K562 (cell line): Measurements from ENCODE around the gene WWC2. TPM values are rescaled to one million over a fixed set of nuclear protein-coding genes. Genes with fewer than 3 reads are reported as not detected.

Experiments
- ATAC-seq: fragments of 200-7000 bp; cut with Tn5 transposase; 3 replicates; pipeline ENCODE4 v1.9.1; 2020; ENCODE audit warnings: moderate library complexity
- BruUV-seq: library from RNA; stranded (reverse); fragments of 400-500 nt; replicated peaks from 2 replicates; lab custom pipeline; 2021; lab: Mats Ljungman, UMichigan
- CTCF ChIA-PET: fragments of 300-600 bp; formaldehyde crosslinking; extraction: SDS; loops from one replicate; lab custom pipeline; 2021; ENCODE audit warnings: low intra/inter-chr PET ratio; lab: Yijun Ruan, JAX
- POLR2A ChIA-PET: fragments of 300-600, 350-650 bp; sonication (Branson Sonifier 250); formaldehyde crosslinking; extraction: SDS; loops from one replicate; lab custom pipeline; 2021; ENCODE audit warnings: antibody characterized with exemption, inconsistent platforms; lab: Yijun Ruan, JAX
- DNase-seq, 4 experiments: peaks; one replicate each; pipeline versions ENCODE4 v3.0.0 to v3.0.0-alpha.2; 2011 to 2018; ENCODE audit warnings: low spot score in 3 of 4, mixed read lengths in 3 of 4; ENCODE audit errors: extremely low read depth in 1 of 4
- FAIRE-seq: peaks from 2 replicates; lab custom pipeline; 2011; peaks lifted over from hg19 to GRCh38; lab: Jason Lieb, UNC
- H2AFZ ChIP-seq: 2 replicates; pipeline ENCODE4 v1.6.0; 2011; ENCODE audit warnings: low read depth, low read length, control low read depth, inconsistent platforms
- H3K27ac ChIP-seq: fragments of 200-600 bp; 3 replicates; pipeline ENCODE4 v1.8.0; 2011; ENCODE audit warnings: low read depth, mild to moderate bottlenecking, control low read depth, inconsistent platforms, low read length, moderate library complexity, mixed read lengths; ENCODE audit errors: extremely low read depth
- H3K27me3 ChIP-seq, 2 experiments: fragments of 300-600 bp in 1 of 2; 2 replicates in 1 of 2; 3 replicates in 1 of 2; pipeline versions ENCODE4 v1.6.0 to v1.8.0; 2011; ENCODE audit warnings: inconsistent platforms in 2 of 2, low read length in 2 of 2, mild to moderate bottlenecking in 1 of 2, mixed read lengths in 1 of 2, moderate library complexity in 1 of 2; ENCODE audit not compliant: control insufficient read depth in 2 of 2, insufficient read depth in 2 of 2
- H3K36me3 ChIP-seq: fragments of 300-600 bp; 3 replicates; pipeline ENCODE4 v1.8.0; 2011; ENCODE audit warnings: mild to moderate bottlenecking, low read length, inconsistent platforms; ENCODE audit not compliant: control insufficient read depth, insufficient read depth
- H3K4me1 ChIP-seq, 2 experiments: fragments of 200-600 bp in 1 of 2; replicated peaks in 1 of 2; 2 replicates in 1 of 2; 3 replicates in 1 of 2; pipeline versions ENCODE4 v1.5.1 to v1.8.0; 2011; ENCODE audit warnings: inconsistent platforms in 2 of 2, low read length in 2 of 2, mild to moderate bottlenecking in 1 of 2, mixed read lengths in 1 of 2, moderate library complexity in 1 of 2; ENCODE audit not compliant: control insufficient read depth in 2 of 2, insufficient read depth in 2 of 2
- H3K4me2 ChIP-seq: 2 replicates; pipeline ENCODE4 v1.6.1; 2011; ENCODE audit warnings: low read length, control low read depth, inconsistent platforms, mixed read lengths; ENCODE audit not compliant: insufficient read depth
- H3K4me3 ChIP-seq: fragments of 200-600 bp; sonication (generic), shearing (Covaris generic); 2 replicates; pipeline ENCODE4 v1.5.1; 2016; ENCODE audit warnings: control low read depth, inconsistent platforms
- H3K79me2 ChIP-seq: fragments of 200-600 bp; 3 replicates; pipeline ENCODE4 v1.8.0; 2011; ENCODE audit warnings: low read length, inconsistent platforms; ENCODE audit not compliant: control insufficient read depth, insufficient read depth
- H3K9ac ChIP-seq, 2 experiments: 2 replicates each; pipeline versions ENCODE4 v1.6.0 to v1.6.1; 2011; ENCODE audit warnings: low read depth in 2 of 2, low read length in 2 of 2, control low read depth in 1 of 2, inconsistent platforms in 1 of 2, mild to moderate bottlenecking in 1 of 2, mixed read lengths in 1 of 2; ENCODE audit not compliant: insufficient read depth in 1 of 2
- H3K9me1 ChIP-seq: one replicate; pipeline ENCODE4 v1.6.0; 2011; ENCODE audit warnings: inconsistent platforms, mild to moderate bottlenecking, low read length, moderate library complexity; ENCODE audit not compliant: control insufficient read depth, insufficient read depth
- H3K9me3 ChIP-seq: replicated peaks from 2 replicates; pipeline ENCODE4 v1.5.1; 2011; ENCODE audit warnings: low read depth, low read length, inconsistent platforms; ENCODE audit not compliant: control insufficient read depth, insufficient read depth
- H4K20me1 ChIP-seq: replicated peaks from 2 replicates; pipeline ENCODE4 v1.6.1; 2011; ENCODE audit warnings: low read length, inconsistent platforms, mixed read lengths; ENCODE audit not compliant: control insufficient read depth, insufficient read depth
- WGBS: fragments of 100-300 bp; shearing (Covaris generic); methylation state at CpG from one replicate; pipeline ENCODE4 v1.1.6; 2016; ENCODE audit warnings: low coverage, mixed read lengths; ENCODE audit not compliant: insufficient coverage; ENCODE audit errors: missing lambda C conversion rate; 5-methylcytosine and 5-hydroxymethylcytosine counted together
- in situ Hi-C: fragments of 300-500 bp; cut with MboI; formaldehyde crosslinking; loops from 4 replicates; pipeline ENCODE4 v1.15.0; 2018; ENCODE audit warnings: inconsistent platforms, mixed read lengths
- intact Hi-C: fragments of 100-400 bp; cut with micrococcal nuclease; formaldehyde crosslinking; loops from 2 replicates; pipeline ENCODE4 v1.14.2; 2022
- polyA plus RNA-seq, 8 experiments: library from polyadenylated mRNA; depleted of rRNA in 4 of 8; stranded (reverse) in 5 of 8; unstranded in 3 of 8; fragments of >200 nt; fragmentation: Nextera tagmentation in 2 of 8; fragmentation: Illumina TruSeq in 1 of 8; extraction: Ambion mirVana in 2 of 8; extraction: Trizol in 1 of 8; gene quantifications; 2 replicates each; pipeline versions ENCODE4 v1.2.1 to v1.2.3, GENCODE V29; 2011 to 2014; ENCODE audit warnings: inconsistent platforms in 1 of 8, missing spikeins in 1 of 8
- total RNA-seq, 7 experiments: library from RNA; depleted of rRNA in 6 of 7; stranded (reverse); fragments of >200 nt in 6 of 7; fragmentation: Illumina TruSeq in 2 of 7; extraction: Trizol in 2 of 7; gene quantifications; 2 replicates each; pipeline versions ENCODE4 v1.2.1 to v1.2.3, GENCODE V29; 2011 to 2021; ENCODE audit warnings: low replicate concordance in 1 of 7
- TF ChIP-seq, protein P1 (sequence below): fragments of 250-450 bp; sonication (Bioruptor Pico); IDR thresholded peaks from 2 replicates; pipeline ENCODE4 v1.4.0; 2020
- TF ChIP-seq, protein P2 (sequence below): IDR thresholded peaks from 2 replicates; pipeline ENCODE4 v1.6.1; 2014; ENCODE audit warnings: antibody characterized with exemption

The WWC2 gene
- total and polyA plus RNA-seq, 9 of the 15 experiments (the other 6 are each of a cell fraction or from before 2014, with no cell fraction given) = 3.7 to 39.4 (median 19.6) TPM

- TF ChIP-seq, protein P1, sequence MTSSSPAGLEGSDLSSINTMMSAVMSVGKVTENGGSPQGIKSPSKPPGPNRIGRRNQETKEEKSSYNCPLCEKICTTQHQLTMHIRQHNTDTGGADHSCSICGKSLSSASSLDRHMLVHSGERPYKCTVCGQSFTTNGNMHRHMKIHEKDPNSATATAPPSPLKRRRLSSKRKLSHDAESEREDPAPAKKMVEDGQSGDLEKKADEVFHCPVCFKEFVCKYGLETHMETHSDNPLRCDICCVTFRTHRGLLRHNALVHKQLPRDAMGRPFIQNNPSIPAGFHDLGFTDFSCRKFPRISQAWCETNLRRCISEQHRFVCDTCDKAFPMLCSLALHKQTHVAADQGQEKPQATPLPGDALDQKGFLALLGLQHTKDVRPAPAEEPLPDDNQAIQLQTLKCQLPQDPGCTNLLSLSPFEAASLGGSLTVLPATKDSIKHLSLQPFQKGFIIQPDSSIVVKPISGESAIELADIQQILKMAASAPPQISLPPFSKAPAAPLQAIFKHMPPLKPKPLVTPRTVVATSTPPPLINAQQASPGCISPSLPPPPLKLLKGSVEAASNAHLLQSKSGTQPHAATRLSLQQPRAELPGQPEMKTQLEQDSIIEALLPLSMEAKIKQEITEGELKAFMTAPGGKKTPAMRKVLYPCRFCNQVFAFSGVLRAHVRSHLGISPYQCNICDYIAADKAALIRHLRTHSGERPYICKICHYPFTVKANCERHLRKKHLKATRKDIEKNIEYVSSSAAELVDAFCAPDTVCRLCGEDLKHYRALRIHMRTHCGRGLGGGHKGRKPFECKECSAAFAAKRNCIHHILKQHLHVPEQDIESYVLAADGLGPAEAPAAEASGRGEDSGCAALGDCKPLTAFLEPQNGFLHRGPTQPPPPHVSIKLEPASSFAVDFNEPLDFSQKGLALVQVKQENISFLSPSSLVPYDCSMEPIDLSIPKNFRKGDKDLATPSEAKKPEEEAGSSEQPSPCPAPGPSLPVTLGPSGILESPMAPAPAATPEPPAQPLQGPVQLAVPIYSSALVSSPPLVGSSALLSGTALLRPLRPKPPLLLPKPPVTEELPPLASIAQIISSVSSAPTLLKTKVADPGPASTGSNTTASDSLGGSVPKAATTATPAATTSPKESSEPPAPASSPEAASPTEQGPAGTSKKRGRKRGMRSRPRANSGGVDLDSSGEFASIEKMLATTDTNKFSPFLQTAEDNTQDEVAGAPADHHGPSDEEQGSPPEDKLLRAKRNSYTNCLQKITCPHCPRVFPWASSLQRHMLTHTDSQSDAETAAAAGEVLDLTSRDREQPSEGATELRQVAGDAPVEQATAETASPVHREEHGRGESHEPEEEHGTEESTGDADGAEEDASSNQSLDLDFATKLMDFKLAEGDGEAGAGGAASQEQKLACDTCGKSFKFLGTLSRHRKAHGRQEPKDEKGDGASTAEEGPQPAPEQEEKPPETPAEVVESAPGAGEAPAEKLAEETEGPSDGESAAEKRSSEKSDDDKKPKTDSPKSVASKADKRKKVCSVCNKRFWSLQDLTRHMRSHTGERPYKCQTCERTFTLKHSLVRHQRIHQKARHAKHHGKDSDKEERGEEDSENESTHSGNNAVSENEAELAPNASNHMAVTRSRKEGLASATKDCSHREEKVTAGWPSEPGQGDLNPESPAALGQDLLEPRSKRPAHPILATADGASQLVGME (CRISPR knock-in tag) = no peak
Measured at GRCh38 chr4:183111452-183111885, 12.4 kb downstream of the WWC2 start (continued).

DNA sequence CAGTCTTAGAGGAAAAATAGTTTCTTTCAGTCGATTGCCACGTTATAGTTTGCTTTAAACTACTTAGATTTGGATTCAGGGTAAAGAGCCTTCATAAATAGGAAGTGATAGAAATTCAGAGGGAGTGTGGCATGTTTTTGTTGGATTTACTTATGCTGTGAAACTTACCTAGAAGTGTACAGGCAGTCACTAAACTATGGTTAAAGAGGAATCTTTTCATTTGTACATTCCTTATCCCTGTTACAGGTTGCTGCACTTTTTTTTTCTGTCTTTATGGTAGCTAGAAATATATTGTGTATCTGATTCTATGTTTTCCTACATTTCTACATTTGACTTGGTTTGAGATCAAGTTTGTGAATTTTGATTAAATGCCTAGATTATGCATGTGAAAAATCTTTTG, 19.1 kb downstream of the WWC2 start:
- no peaks in the 10 kb centered on the region for H4K20me1 ChIP-seq
- WGBS = 11% methylated on average over 2 of the region's 2 CpGs
- CTCF ChIA-PET = no interaction called here

More for the DNA sequence above, 19.1 kb downstream of the WWC2 start:
- TF ChIP-seq, protein P2, sequence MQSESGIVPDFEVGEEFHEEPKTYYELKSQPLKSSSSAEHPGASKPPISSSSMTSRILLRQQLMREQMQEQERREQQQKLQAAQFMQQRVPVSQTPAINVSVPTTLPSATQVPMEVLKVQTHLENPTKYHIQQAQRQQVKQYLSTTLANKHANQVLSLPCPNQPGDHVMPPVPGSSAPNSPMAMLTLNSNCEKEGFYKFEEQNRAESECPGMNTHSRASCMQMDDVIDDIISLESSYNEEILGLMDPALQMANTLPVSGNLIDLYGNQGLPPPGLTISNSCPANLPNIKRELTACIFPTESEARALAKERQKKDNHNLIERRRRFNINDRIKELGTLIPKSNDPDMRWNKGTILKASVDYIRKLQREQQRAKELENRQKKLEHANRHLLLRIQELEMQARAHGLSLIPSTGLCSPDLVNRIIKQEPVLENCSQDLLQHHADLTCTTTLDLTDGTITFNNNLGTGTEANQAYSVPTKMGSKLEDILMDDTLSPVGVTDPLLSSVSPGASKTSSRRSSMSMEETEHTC = no peak
- peaks cover 17% of the 10 kb centered on the region for H3K79me2 ChIP-seq
- no peaks in the 10 kb centered on the region for H3K9me3 ChIP-seq
- H3K27ac ChIP-seq = no peak overlapping the region
- no peak overlapping the region for H3K4me2 ChIP-seq
- H3K27me3 ChIP-seq = no peaks in the 10 kb centered on the region
- POLR2A ChIA-PET = no interaction called here
- in situ Hi-C loops (no loop called here), intact Hi-C loops (no loop called here)
- no peaks in the 10 kb centered on the region for H3K36me3 ChIP-seq
- H3K9me1 ChIP-seq = no peaks in the 10 kb centered on the region
- ATAC-seq (no peak), DNase-seq (no peak), FAIRE-seq (no peak)
- no peak overlapping the region for H2AFZ ChIP-seq
- H3K4me1 ChIP-seq = no peaks in the 10 kb centered on the region
- no peak overlapping the region for H3K4me3 ChIP-seq
- BruUV-seq = no TSS peak
- H3K9ac ChIP-seq = no peak overlapping the region
